Astrocyte (in vitro differentiated cells and primary cell): ENCODE results near the gene SLC18B1.

Source experiments
- EZH2 ChIP-seq: IDR thresholded peaks from 2 replicates; pipeline ENCODE4 v1.6.1; 2012; ENCODE audit warnings: mild to moderate bottlenecking, low read length, inconsistent platforms; ENCODE audit not compliant: insufficient read depth
- TF ChIP-seq, protein P1 (sequence below): IDR thresholded peaks from 2 replicates; pipeline ENCODE4 v1.5.1; 2011; ENCODE audit warnings: low read depth, mild to moderate bottlenecking, inconsistent platforms, low read length, moderate library complexity; ENCODE audit not compliant: insufficient read depth

DNA sequence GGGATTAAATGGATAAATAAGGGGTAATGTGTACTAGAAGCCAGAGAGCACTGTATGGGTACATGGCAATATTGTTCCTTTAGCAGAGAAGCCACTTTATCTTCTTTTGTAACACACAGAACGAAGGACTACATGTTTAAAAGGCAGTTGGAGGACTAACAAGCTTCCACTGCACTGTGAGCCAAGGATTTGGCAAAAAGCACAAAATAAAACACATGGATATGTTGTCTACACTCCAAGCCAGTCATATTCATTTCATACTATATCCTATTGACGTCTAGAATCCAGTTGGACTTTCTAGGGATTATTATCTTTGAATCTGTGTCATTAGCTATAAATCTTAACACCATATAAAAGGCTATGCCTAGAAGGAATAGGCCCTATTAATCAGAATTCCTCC lies 3.0 kb downstream of the SLC18B1 start:
- TF ChIP-seq, protein P1, sequence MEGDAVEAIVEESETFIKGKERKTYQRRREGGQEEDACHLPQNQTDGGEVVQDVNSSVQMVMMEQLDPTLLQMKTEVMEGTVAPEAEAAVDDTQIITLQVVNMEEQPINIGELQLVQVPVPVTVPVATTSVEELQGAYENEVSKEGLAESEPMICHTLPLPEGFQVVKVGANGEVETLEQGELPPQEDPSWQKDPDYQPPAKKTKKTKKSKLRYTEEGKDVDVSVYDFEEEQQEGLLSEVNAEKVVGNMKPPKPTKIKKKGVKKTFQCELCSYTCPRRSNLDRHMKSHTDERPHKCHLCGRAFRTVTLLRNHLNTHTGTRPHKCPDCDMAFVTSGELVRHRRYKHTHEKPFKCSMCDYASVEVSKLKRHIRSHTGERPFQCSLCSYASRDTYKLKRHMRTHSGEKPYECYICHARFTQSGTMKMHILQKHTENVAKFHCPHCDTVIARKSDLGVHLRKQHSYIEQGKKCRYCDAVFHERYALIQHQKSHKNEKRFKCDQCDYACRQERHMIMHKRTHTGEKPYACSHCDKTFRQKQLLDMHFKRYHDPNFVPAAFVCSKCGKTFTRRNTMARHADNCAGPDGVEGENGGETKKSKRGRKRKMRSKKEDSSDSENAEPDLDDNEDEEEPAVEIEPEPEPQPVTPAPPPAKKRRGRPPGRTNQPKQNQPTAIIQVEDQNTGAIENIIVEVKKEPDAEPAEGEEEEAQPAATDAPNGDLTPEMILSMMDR: no peak
- no peak for TF ChIP-seq EZH2
